C4-2B (cell line): Measurements from ENCODE around the gene SMIM23.

Experiments used
- ZFX ChIP-seq: fragments of 450-650 bp; IDR thresholded peaks from 2 replicates; pipeline ENCODE4 v1.6.1; 2017
- TF ChIP-seq, protein P1 (sequence below): fragments of 450-650 bp; conservative IDR thresholded peaks from 2 replicates; pipeline ENCODE4 v1.5.1; 2017; ENCODE audit warnings: mild to moderate bottlenecking

GRCh38 chr5:171750311-171750788, 35.3 kb upstream of the SMIM23 start:
- TF ChIP-seq, protein P1, sequence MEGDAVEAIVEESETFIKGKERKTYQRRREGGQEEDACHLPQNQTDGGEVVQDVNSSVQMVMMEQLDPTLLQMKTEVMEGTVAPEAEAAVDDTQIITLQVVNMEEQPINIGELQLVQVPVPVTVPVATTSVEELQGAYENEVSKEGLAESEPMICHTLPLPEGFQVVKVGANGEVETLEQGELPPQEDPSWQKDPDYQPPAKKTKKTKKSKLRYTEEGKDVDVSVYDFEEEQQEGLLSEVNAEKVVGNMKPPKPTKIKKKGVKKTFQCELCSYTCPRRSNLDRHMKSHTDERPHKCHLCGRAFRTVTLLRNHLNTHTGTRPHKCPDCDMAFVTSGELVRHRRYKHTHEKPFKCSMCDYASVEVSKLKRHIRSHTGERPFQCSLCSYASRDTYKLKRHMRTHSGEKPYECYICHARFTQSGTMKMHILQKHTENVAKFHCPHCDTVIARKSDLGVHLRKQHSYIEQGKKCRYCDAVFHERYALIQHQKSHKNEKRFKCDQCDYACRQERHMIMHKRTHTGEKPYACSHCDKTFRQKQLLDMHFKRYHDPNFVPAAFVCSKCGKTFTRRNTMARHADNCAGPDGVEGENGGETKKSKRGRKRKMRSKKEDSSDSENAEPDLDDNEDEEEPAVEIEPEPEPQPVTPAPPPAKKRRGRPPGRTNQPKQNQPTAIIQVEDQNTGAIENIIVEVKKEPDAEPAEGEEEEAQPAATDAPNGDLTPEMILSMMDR: peak; percentile 35
- no peak for TF ChIP-seq ZFX
